ENCODE measurements around the gene CCNL2. TPM values are rescaled to one million over a fixed set of nuclear protein-coding genes. Genes with fewer than 3 reads are reported as not detected.
A peak's percentile ranks its signal among the peaks of the same experiment; 100 is the strongest.

Gene CCNL2
- total and polyA plus RNA-seq, 2 of the 13 experiments (the other 11 are each of a cell fraction or from before 2014, with no cell fraction given), result 105 to 340 TPM

- TF ChIP-seq ATF7 (IDR thresholded peaks at IDR 0.05) (no peak), ATF7 (CRISPR knock-in tag; IDR thresholded peaks at IDR 0.05) (no peak), ZNF660 (CRISPR knock-in tag; IDR thresholded peaks at IDR 0.05; ENCODE audit: borderline replicate concordance, low read depth) (no peak), ZNF329 (CRISPR knock-in tag; IDR thresholded peaks at IDR 0.05; ENCODE audit: low read depth) (0 out of 2 replicates have a peak, but pooled peaks have one; percentile 6), SYNCRIP (IDR thresholded peaks at IDR 0.05; ENCODE audit: insufficient read depth, low read depth, low read length) (no peak), ZNF446 (CRISPR knock-in tag; IDR thresholded peaks at IDR 0.05) (peak; percentile 81; the same call in 1 of the 2 replicates), ZNF577 (CRISPR knock-in tag; IDR thresholded peaks at IDR 0.05; ENCODE audit: borderline replicate concordance, low read depth) (no peak), NCOR1 (IDR thresholded peaks at IDR 0.05; ENCODE audit: borderline replicate concordance, low read length) (no peak; the same call in 1 of the 2 replicates), SNAPC4 (CRISPR knock-in tag; IDR thresholded peaks at IDR 0.05) (no peak; the same call in 1 of the 2 replicates), HNF1B (CRISPR knock-in tag; IDR thresholded peaks at IDR 0.05) (peak; percentile 78; the same call in 1 of the 2 replicates), DDIT3 (CRISPR knock-in tag; IDR thresholded peaks at IDR 0.05) (no peak), ZNF205 (CRISPR knock-in tag; IDR thresholded peaks at IDR 0.05) (0 out of 2 replicates have a peak, but pooled peaks have one; percentile 26), ZNF703 (CRISPR knock-in tag; IDR thresholded peaks at IDR 0.05; ENCODE audit: borderline replicate concordance) (no peak), XRCC5 (optimal IDR thresholded peaks at IDR 0.05; ENCODE audit: low read length) (peak; percentile 58), PAWR (CRISPR knock-in tag; IDR thresholded peaks at IDR 0.05; ENCODE audit: borderline replicate concordance) (no peak), ZHX2 (IDR thresholded peaks at IDR 0.05; ENCODE audit: low read depth) (no peak), ZHX2 (CRISPR knock-in tag; IDR thresholded peaks at IDR 0.05; ENCODE audit: borderline replicate concordance) (no peak; the same call in 1 of the 2 replicates)
These were observed 32.7 kb upstream of the CCNL2 start (continued) for GRCh38 chr1:1431845-1432273.
